Adrenal gland (tissue), 5 donors: ENCODE measurements around the gene DGKG.

Source experiments
- POLR2A ChIP-seq, 2 donors: fragments of 450-650 bp; IDR thresholded peaks; one replicate each; pipeline ENCODE4 v1.6.1; 2017; ENCODE audit warnings: antibody characterized with exemption in 2 of 2, mild to moderate bottlenecking in 2 of 2, moderate library complexity in 1 of 2
- TF ChIP-seq, protein P1 (sequence below), 6 experiments: fragments of 450-650 bp in 4 of 6; fragments of 200-600 bp in 2 of 6; sonication (generic) in 1 of 6; IDR thresholded peaks; 1 replicate in 5 of 6; 2 replicates in 1 of 6; pipeline versions ENCODE4 v1.5.1 to v1.8.0; 2016 to 2021; ENCODE audit warnings: antibody characterized with exemption in 6 of 6, mild to moderate bottlenecking in 2 of 6, moderate library complexity in 1 of 6
- donor health status: DM: no; HTN: no; CAD: no.

DNA sequence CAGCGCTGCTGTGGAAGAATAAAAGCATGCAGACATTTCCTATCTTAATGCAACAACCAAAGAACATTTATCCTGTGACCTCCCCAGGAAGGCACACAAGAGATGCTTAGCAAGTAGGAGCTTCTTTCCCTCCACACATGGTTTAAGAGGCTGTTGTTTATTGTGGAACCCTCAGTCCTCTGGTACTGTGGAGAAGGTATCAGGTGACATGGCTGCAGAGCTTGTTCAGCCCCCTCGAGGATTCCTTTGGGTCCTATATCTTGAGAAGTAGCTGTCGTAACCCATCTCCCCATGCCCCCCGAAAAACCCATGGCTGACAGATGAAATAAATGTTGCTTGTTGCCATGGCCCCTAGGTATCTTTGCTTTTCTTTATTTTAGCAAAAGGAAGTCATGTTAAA is 232.8 kb downstream of the DGKG start:
- TF ChIP-seq, protein P1, sequence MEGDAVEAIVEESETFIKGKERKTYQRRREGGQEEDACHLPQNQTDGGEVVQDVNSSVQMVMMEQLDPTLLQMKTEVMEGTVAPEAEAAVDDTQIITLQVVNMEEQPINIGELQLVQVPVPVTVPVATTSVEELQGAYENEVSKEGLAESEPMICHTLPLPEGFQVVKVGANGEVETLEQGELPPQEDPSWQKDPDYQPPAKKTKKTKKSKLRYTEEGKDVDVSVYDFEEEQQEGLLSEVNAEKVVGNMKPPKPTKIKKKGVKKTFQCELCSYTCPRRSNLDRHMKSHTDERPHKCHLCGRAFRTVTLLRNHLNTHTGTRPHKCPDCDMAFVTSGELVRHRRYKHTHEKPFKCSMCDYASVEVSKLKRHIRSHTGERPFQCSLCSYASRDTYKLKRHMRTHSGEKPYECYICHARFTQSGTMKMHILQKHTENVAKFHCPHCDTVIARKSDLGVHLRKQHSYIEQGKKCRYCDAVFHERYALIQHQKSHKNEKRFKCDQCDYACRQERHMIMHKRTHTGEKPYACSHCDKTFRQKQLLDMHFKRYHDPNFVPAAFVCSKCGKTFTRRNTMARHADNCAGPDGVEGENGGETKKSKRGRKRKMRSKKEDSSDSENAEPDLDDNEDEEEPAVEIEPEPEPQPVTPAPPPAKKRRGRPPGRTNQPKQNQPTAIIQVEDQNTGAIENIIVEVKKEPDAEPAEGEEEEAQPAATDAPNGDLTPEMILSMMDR (IDR thresholded peaks at IDR 0.05) = no peak
- TF ChIP-seq POLR2A (IDR thresholded peaks at IDR 0.05) = no peak
